Activated effector memory CD4-positive, alpha-beta T cell treated with Interleukin-2 at 50 U/mL for 16 hours (primary cell): Measurements from ENCODE around the gene TUG1.

Experiments
- DNase-seq: peaks from one replicate; pipeline ENCODE4 v3.0.0-alpha.2; 2020

The TUG1 gene

GRCh38 chr22:30968924-30969531 is at the start of gene TUG1:
Gene TUG1 (plus strand): TSS chr22:30969265.
- peak; percentile 96 for DNase-seq

GRCh38 chr22:30919973-30920372 is 49.1 kb upstream of the TUG1 start:
- no peak for DNase-seq

- DNase-seq = peak; percentile 67
Measured at GRCh38 chr22:30920407-30920806, 48.7 kb upstream of the TUG1 start.

- no peak for DNase-seq
Measured at GRCh38 chr22:30921108-30921507, 48.0 kb upstream of the TUG1 start.

- DNase-seq = peak; percentile 67
Measured at GRCh38 chr22:30922151-30922611, 46.9 kb upstream of the TUG1 start.

GRCh38 chr22:30923168-30923900 is 45.7 kb upstream of the TUG1 start:
- DNase-seq = no peak

- no peak for DNase-seq
Measured at GRCh38 chr22:30925667-30926066, 43.4 kb upstream of the TUG1 start.

GRCh38 chr22:30926706-30927105 is 42.4 kb upstream of the TUG1 start:
- DNase-seq = no peak

- DNase-seq = no peak
Measured at GRCh38 chr22:30927806-30928205, 41.3 kb upstream of the TUG1 start.

GRCh38 chr22:30928401-30928800 is 40.7 kb upstream of the TUG1 start:
- DNase-seq = no peak

- no peak for DNase-seq
Measured at GRCh38 chr22:30930228-30930627, 38.8 kb upstream of the TUG1 start.

GRCh38 chr22:30931541-30932300 is 37.3 kb upstream of the TUG1 start:
- DNase-seq = no peak

- no peak for DNase-seq
Measured at GRCh38 chr22:30932661-30933060, 36.4 kb upstream of the TUG1 start.

GRCh38 chr22:30933457-30933856 is 35.6 kb upstream of the TUG1 start:
- DNase-seq = no peak

- DNase-seq = no peak
Measured at GRCh38 chr22:30934053-30934452, 35.0 kb upstream of the TUG1 start.

- DNase-seq = peak; percentile 52
Measured at GRCh38 chr22:30940685-30941362, 28.2 kb upstream of the TUG1 start.

GRCh38 chr22:30941363-30941740 is 27.7 kb upstream of the TUG1 start:
- peak; percentile 13 for DNase-seq

GRCh38 chr22:30943368-30943767 is 25.7 kb upstream of the TUG1 start:
- peak; percentile 59 for DNase-seq

GRCh38 chr22:30944986-30945385 is 24.1 kb upstream of the TUG1 start:
- DNase-seq = no peak

- no peak for DNase-seq
Measured at GRCh38 chr22:30945653-30946052, 23.4 kb upstream of the TUG1 start.

GRCh38 chr22:30946354-30946753 is 22.7 kb upstream of the TUG1 start:
- no peak for DNase-seq

- DNase-seq = no peak
Measured at GRCh38 chr22:30947173-30947815, 21.8 kb upstream of the TUG1 start.
